ENCODE measurements around the gene WDR87. TPM values are rescaled to one million over a fixed set of nuclear protein-coding genes. Genes with fewer than 3 reads are reported as not detected.

Gene WDR87
- total and polyA plus RNA-seq, 9 of the 15 experiments (the other 6 are each of a cell fraction or from before 2014, with no cell fraction given), result not detected

GRCh38 chr19:37920591-37921450 lies 14.4 kb upstream of the WDR87 start:
- Histone ChIP-seq H3K9ac (ENCODE audit: insufficient read depth in 1 of 2, low read depth in 2 of 2, low read length in 2 of 2) (no peak overlapping the region), H4K20me1 (replicated peaks; ENCODE audit: control insufficient read depth, insufficient read depth, low read length) (no peaks in the 10 kb centered on the region), H3K9me3 (replicated peaks; ENCODE audit: control insufficient read depth, insufficient read depth, low read depth, low read length) (no peaks in the 10 kb centered on the region), H3K27me3 (ENCODE audit: control insufficient read depth in 2 of 2, insufficient read depth in 2 of 2, low read length in 2 of 2) (no peaks in the 10 kb centered on the region), H3K4me3 (no peak overlapping the region), H3K27ac (ENCODE audit: extremely low read depth, low read depth, low read length) (no peak overlapping the region), H3K4me1 (replicated peaks in 1 of 2; ENCODE audit: control insufficient read depth in 2 of 2, insufficient read depth in 2 of 2, low read length in 2 of 2) (no peaks in the 10 kb centered on the region; a peak in 1 of 5 replicates), H3K79me2 (ENCODE audit: control insufficient read depth, insufficient read depth, low read length) (no peaks in the 10 kb centered on the region), H3K4me2 (ENCODE audit: insufficient read depth, low read length) (no peak overlapping the region), H2AFZ (ENCODE audit: low read depth, low read length) (no peak overlapping the region), H3K36me3 (ENCODE audit: control insufficient read depth, insufficient read depth, low read length) (no peaks in the 10 kb centered on the region), H3K9me1 (ENCODE audit: control insufficient read depth, insufficient read depth, low read length) (no peaks in the 10 kb centered on the region)
- no peak for DNase-seq (ENCODE audit: extremely low read depth in 1 of 4, low spot score in 3 of 4)
- in situ Hi-C loops (cut with MboI) (loop anchor here (10.0 to 25.0 kb wide), 2 partner anchors 304 to 416 kb away; partner anchors contain the start of genes CATSPERG and DPF1), intact Hi-C loops (cut with micrococcal nuclease) (no loop called here)
- FAIRE-seq, result no peak
- WGBS (ENCODE audit: insufficient coverage, low coverage, missing lambda C conversion rate), result 66% methylated on average over 23 of the region's 23 CpGs
- CTCF ChIA-PET (ENCODE audit: low intra/inter-chr PET ratio), result no interaction called here
- no TSS peak for BruUV-seq (replicated peaks)
- POLR2A ChIA-PET, result interaction anchor here (0.8 kb wide), 1 partner anchor 12 kb away, joined by 3 read pairs; no protein-coding TSS in a partner anchor
- ATAC-seq, result no peak
- TF ChIP-seq CLOCK (CRISPR knock-in tag; IDR thresholded peaks at IDR 0.05; ENCODE audit: borderline replicate concordance) (no peak), MBD2 (IDR thresholded peaks at IDR 0.05; ENCODE audit: borderline replicate concordance, low read depth) (no peak), FOXP4 (CRISPR knock-in tag; IDR thresholded peaks at IDR 0.05; ENCODE audit: borderline replicate concordance) (no peak), PPARD (CRISPR knock-in tag; IDR thresholded peaks at IDR 0.05) (no peak), SFPQ (IDR thresholded peaks at IDR 0.05; ENCODE audit: low read depth, low read length) (no peak), CBX8 (IDR thresholded peaks at IDR 0.05; ENCODE audit: borderline replicate concordance, extremely low read depth, low read depth, low read length, poor library complexity, severe bottlenecking) (no peak), ZNF184 (CRISPR knock-in tag; IDR thresholded peaks at IDR 0.05) (no peak), SNAPC5 (CRISPR knock-in tag; IDR thresholded peaks at IDR 0.05) (no peak), TAF1 (IDR thresholded peaks at IDR 0.05; ENCODE audit: control insufficient read depth, extremely low read depth, insufficient read depth, low read length, severe bottlenecking) (no peak), NFE2L1 (tag; IDR thresholded peaks at IDR 0.05; ENCODE audit: borderline replicate concordance, low read depth) (no peak), ELF2 (CRISPR knock-in tag; IDR thresholded peaks at IDR 0.05) (no peak), ARNT (IDR thresholded peaks at IDR 0.05) (no peak), ZNF436 (CRISPR knock-in tag; IDR thresholded peaks at IDR 0.05) (no peak)

All from K562 (cell line).